Measurements from ENCODE around the gene ELP5.
A peak's percentile ranks its signal among the peaks of the same experiment; 100 is the strongest.

DNA sequence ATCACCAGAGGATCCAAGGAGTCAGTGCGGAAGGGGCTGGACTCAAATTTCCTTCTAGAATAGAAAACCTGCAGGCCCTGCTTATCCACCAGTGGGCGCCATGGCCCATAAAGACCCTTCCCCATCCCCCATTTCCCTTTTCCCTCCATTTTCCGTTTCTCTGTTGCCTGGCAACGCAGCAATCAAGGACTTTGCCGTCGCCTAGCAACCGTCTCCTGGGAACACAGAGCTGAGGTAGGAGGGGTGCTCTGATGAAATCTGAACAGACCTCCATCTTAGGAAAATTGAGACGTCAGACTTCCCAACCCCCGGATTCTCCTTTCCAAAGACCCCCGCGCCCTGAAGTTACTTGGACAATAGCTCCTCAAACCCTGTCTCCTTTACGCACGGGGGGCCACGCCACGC, 38.1 kb upstream of the ELP5 start:
- TF ChIP-seq, protein P1, sequence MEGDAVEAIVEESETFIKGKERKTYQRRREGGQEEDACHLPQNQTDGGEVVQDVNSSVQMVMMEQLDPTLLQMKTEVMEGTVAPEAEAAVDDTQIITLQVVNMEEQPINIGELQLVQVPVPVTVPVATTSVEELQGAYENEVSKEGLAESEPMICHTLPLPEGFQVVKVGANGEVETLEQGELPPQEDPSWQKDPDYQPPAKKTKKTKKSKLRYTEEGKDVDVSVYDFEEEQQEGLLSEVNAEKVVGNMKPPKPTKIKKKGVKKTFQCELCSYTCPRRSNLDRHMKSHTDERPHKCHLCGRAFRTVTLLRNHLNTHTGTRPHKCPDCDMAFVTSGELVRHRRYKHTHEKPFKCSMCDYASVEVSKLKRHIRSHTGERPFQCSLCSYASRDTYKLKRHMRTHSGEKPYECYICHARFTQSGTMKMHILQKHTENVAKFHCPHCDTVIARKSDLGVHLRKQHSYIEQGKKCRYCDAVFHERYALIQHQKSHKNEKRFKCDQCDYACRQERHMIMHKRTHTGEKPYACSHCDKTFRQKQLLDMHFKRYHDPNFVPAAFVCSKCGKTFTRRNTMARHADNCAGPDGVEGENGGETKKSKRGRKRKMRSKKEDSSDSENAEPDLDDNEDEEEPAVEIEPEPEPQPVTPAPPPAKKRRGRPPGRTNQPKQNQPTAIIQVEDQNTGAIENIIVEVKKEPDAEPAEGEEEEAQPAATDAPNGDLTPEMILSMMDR (IDR thresholded peaks at IDR 0.05), result peak in 2 of 4 experiments; percentile 32 to 37
- TF ChIP-seq POLR2A (IDR thresholded peaks at IDR 0.05) (no peak), POLR2AphosphoS5 (IDR thresholded peaks at IDR 0.05) (no peak)

All from gastroesophageal sphincter (tissue), 3 donors.